ENCODE measurements around the gene ATR. TPM values are rescaled to one million over a fixed set of nuclear protein-coding genes. Genes with fewer than 3 reads are reported as not detected.

ATR gene
- total and polyA plus RNA-seq, 9 of the 15 experiments (the other 6 are each of a cell fraction or from before 2014, with no cell fraction given) = 18.0 to 37.8 (median 23.2) TPM

DNA sequence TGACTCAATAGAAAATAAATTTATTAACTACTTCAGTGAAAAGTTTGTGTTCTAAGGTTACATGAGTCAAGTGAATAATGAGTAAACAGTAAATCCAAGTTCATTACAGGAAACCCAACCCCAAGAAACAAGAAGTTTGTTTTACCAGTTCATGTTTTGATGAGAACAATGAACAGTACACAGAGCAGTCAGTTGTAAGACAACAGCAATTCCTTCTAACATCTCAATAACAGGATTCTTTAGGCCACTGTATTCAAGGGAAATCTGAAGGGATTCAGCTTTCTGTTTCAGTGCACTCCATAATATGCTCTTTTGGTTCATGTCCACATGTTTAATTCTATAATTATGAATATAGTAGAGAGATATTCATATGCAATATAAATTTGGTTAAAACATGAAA lies 18.4 kb downstream of the ATR start:
- intact Hi-C loops (cut with micrococcal nuclease) = no loop called here
- DNase-seq (ENCODE audit: extremely low read depth in 1 of 4, low spot score in 3 of 4) (no peak), FAIRE-seq (no peak), ATAC-seq (no peak)
- no peaks in the 10 kb centered on the region for H3K79me2 ChIP-seq (ENCODE audit: control insufficient read depth, insufficient read depth, low read length)
- no peak overlapping the region for H2AFZ ChIP-seq (ENCODE audit: low read depth, low read length)
- H3K36me3 ChIP-seq (ENCODE audit: control insufficient read depth, insufficient read depth, low read length) = peaks cover 80% of the 10 kb centered on the region
- ChIA-PET CTCF (ENCODE audit: low intra/inter-chr PET ratio) (no interaction called here), POLR2A (no interaction called here)
- in situ Hi-C loops (cut with MboI) = no loop called here
- no peaks in the 10 kb centered on the region for H3K9me3 ChIP-seq (replicated peaks; ENCODE audit: control insufficient read depth, insufficient read depth, low read depth, low read length)
- H3K4me1 ChIP-seq (replicated peaks in 1 of 2; ENCODE audit: control insufficient read depth in 2 of 2, insufficient read depth in 2 of 2, low read length in 2 of 2) = no peaks in the 10 kb centered on the region
- H3K4me2 ChIP-seq (ENCODE audit: insufficient read depth, low read length) = no peak overlapping the region
- TF ChIP-seq NCOA4 (IDR thresholded peaks at IDR 0.05; ENCODE audit: partially characterized antibody) (no peak), ZKSCAN3 (CRISPR knock-in tag; IDR thresholded peaks at IDR 0.05) (no peak), MEF2A (IDR thresholded peaks at IDR 0.05; ENCODE audit: control insufficient read depth, low read depth, low read length) (no peak), HNRNPL (IDR thresholded peaks at IDR 0.05; ENCODE audit: low read depth, low read length) (no peak), XRCC4 (IDR thresholded peaks at IDR 0.05; ENCODE audit: extremely low read depth, insufficient read depth, insufficient read length) (no peak), ZBTB5 (IDR thresholded peaks at IDR 0.05) (no peak), ZFX (CRISPR knock-in tag; IDR thresholded peaks at IDR 0.05) (no peak), ZFP36 (IDR thresholded peaks at IDR 0.05; ENCODE audit: low read depth, low read length, partially characterized antibody) (no peak), DDX20 (tag; IDR thresholded peaks at IDR 0.05; ENCODE audit: low read depth) (no peak)
- TF ChIP-seq, protein P1, sequence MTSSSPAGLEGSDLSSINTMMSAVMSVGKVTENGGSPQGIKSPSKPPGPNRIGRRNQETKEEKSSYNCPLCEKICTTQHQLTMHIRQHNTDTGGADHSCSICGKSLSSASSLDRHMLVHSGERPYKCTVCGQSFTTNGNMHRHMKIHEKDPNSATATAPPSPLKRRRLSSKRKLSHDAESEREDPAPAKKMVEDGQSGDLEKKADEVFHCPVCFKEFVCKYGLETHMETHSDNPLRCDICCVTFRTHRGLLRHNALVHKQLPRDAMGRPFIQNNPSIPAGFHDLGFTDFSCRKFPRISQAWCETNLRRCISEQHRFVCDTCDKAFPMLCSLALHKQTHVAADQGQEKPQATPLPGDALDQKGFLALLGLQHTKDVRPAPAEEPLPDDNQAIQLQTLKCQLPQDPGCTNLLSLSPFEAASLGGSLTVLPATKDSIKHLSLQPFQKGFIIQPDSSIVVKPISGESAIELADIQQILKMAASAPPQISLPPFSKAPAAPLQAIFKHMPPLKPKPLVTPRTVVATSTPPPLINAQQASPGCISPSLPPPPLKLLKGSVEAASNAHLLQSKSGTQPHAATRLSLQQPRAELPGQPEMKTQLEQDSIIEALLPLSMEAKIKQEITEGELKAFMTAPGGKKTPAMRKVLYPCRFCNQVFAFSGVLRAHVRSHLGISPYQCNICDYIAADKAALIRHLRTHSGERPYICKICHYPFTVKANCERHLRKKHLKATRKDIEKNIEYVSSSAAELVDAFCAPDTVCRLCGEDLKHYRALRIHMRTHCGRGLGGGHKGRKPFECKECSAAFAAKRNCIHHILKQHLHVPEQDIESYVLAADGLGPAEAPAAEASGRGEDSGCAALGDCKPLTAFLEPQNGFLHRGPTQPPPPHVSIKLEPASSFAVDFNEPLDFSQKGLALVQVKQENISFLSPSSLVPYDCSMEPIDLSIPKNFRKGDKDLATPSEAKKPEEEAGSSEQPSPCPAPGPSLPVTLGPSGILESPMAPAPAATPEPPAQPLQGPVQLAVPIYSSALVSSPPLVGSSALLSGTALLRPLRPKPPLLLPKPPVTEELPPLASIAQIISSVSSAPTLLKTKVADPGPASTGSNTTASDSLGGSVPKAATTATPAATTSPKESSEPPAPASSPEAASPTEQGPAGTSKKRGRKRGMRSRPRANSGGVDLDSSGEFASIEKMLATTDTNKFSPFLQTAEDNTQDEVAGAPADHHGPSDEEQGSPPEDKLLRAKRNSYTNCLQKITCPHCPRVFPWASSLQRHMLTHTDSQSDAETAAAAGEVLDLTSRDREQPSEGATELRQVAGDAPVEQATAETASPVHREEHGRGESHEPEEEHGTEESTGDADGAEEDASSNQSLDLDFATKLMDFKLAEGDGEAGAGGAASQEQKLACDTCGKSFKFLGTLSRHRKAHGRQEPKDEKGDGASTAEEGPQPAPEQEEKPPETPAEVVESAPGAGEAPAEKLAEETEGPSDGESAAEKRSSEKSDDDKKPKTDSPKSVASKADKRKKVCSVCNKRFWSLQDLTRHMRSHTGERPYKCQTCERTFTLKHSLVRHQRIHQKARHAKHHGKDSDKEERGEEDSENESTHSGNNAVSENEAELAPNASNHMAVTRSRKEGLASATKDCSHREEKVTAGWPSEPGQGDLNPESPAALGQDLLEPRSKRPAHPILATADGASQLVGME (CRISPR knock-in tag; IDR thresholded peaks at IDR 0.05) = no peak
- no peaks in the 10 kb centered on the region for H3K9me1 ChIP-seq (ENCODE audit: control insufficient read depth, insufficient read depth, low read length)
- no peaks in the 10 kb centered on the region for H4K20me1 ChIP-seq (replicated peaks; ENCODE audit: control insufficient read depth, insufficient read depth, low read length)
- H3K4me3 ChIP-seq = no peak overlapping the region
- no peak overlapping the region for H3K9ac ChIP-seq (ENCODE audit: insufficient read depth in 1 of 2, low read depth in 2 of 2, low read length in 2 of 2)
- no peak overlapping the region for H3K27ac ChIP-seq (ENCODE audit: extremely low read depth, low read depth, low read length)
- H3K27me3 ChIP-seq (ENCODE audit: control insufficient read depth in 2 of 2, insufficient read depth in 2 of 2, low read length in 2 of 2) = no peaks in the 10 kb centered on the region
- BruUV-seq (replicated peaks) = no TSS peak
